ENCODE data around the gene CTSS.
"Not testable (repeated sequence)": the region's sequence is repeated elsewhere in the genome, so short reads cannot be mapped to it uniquely, and the experiment has no call there.

CTSS gene

GRCh38 chr1:150765296-150765976 is at the start of gene CTSS:
CTSS (minus strand) TSS chr1:150765778; CDS start chr1:150764763, 1,015 bp downstream.
- no peak for DNase-seq

GRCh38 chr1:150813028-150813707 is 47.6 kb upstream of the CTSS start:
- DNase-seq: peak; percentile 75

- DNase-seq: peak; percentile 73
Measured at GRCh38 chr1:150810958-150811659, 45.5 kb upstream of the CTSS start.

GRCh38 chr1:150809651-150810050 is 44.1 kb upstream of the CTSS start:
- no peak for DNase-seq

- no peak for DNase-seq
Measured at GRCh38 chr1:150808846-150809245, 43.3 kb upstream of the CTSS start.

- DNase-seq: no peak
Measured at GRCh38 chr1:150808121-150808520, 42.5 kb upstream of the CTSS start, which contains the start of gene CTSK. CTSK (minus strand) TSS chr1:150808260; CDS start chr1:150806805, 1,455 bp downstream.

- DNase-seq: no peak
Measured at GRCh38 chr1:150807249-150808023, 41.9 kb upstream of the CTSS start.

- DNase-seq: no peak
Measured at GRCh38 chr1:150805899-150806298, 40.3 kb upstream of the CTSS start.

GRCh38 chr1:150804671-150805070 is 39.1 kb upstream of the CTSS start:
- no peak for DNase-seq

- peak; percentile 20 for DNase-seq
Measured at GRCh38 chr1:150799089-150799488, 33.5 kb upstream of the CTSS start.

- peak; percentile 99 for DNase-seq
Measured at GRCh38 chr1:150798525-150798924, 32.9 kb upstream of the CTSS start.

GRCh38 chr1:150796374-150796773 is 30.8 kb upstream of the CTSS start:
- DNase-seq: no peak

- DNase-seq: not testable (repeated sequence)
Measured at GRCh38 chr1:150793778-150794177, 28.2 kb upstream of the CTSS start.

- no peak for DNase-seq
Measured at GRCh38 chr1:150793221-150793620, 27.6 kb upstream of the CTSS start.

- DNase-seq: no peak
Measured at GRCh38 chr1:150791585-150791984, 26.0 kb upstream of the CTSS start.

GRCh38 chr1:150789396-150789795 is 23.8 kb upstream of the CTSS start:
- DNase-seq: no peak

- DNase-seq: no peak
Measured at GRCh38 chr1:150788946-150789345, 23.4 kb upstream of the CTSS start.

GRCh38 chr1:150787455-150787854 is 21.9 kb upstream of the CTSS start:
- DNase-seq: no peak

GRCh38 chr1:150780510-150780909 is 14.9 kb upstream of the CTSS start:
- no peak for DNase-seq

- no peak for DNase-seq
Measured at GRCh38 chr1:150778409-150778808, 12.8 kb upstream of the CTSS start.

GRCh38 chr1:150777544-150777943 is 12.0 kb upstream of the CTSS start:
- no peak for DNase-seq

- not testable (repeated sequence) for DNase-seq
Measured at GRCh38 chr1:150775931-150776505, 10.4 kb upstream of the CTSS start.

- DNase-seq: no peak
Measured at GRCh38 chr1:150775276-150775675, 9.7 kb upstream of the CTSS start.

Measured in NCI-H146 (cell line).